Esophagus squamous epithelium (tissue), 4 donors: ENCODE results near the gene LRRC45.

Source experiments
- CTCF ChIP-seq, 6 experiments: fragments of 450-650 bp in 4 of 6; fragments of 200-600 bp in 2 of 6; sonication (generic) in 2 of 6; IDR thresholded peaks; one replicate each; pipeline ENCODE4 v1.5.1; 2016 to 2019; ENCODE audit warnings: antibody characterized with exemption in 6 of 6, mild to moderate bottlenecking in 4 of 6, moderate library complexity in 4 of 6
- POLR2A ChIP-seq, 4 donors: fragments of 450-650 bp; IDR thresholded peaks; one replicate each; pipeline ENCODE4 v1.6.1; 2017; ENCODE audit warnings: antibody characterized with exemption in 4 of 4, mild to moderate bottlenecking in 4 of 4, moderate library complexity in 3 of 4

GRCh38 chr17:82035488-82035887 lies 12.4 kb downstream of the LRRC45 start:
- TF ChIP-seq POLR2A (IDR thresholded peaks at IDR 0.05) (no peak), CTCF (IDR thresholded peaks at IDR 0.05) (no peak)
